ENCODE measurements around the gene LEKR1. TPM values are rescaled to one million over a fixed set of nuclear protein-coding genes. Genes with fewer than 3 reads are reported as not detected.

LEKR1 gene
- total and polyA plus RNA-seq, 3 donors from 2014 or later = 9.7 to 23.0 (median 22.9) TPM

- DNase-seq = no peak
- H3K4me3 ChIP-seq = no peak overlapping the region
- no peaks in the 10 kb centered on the region for H3K36me3 ChIP-seq (ENCODE audit: low read depth, missing control alignments)
- no peaks in the 10 kb centered on the region for H3K27me3 ChIP-seq
- 90 to 100% methylated on average over 1 of the region's 1 CpG for WGBS, 2 donors
- H3K4me1 ChIP-seq = no peaks in the 10 kb centered on the region
- no peaks in the 10 kb centered on the region for H3K9me3 ChIP-seq
- no peak overlapping the region for H3K27ac ChIP-seq
- intact Hi-C loops (cut with DNase I; ENCODE audit: low total_unique reads) = no loop called here
- TF ChIP-seq CTCF (IDR thresholded peaks at IDR 0.05) = no peak
- no peak for TF ChIP-seq POLR2A (IDR thresholded peaks at IDR 0.05)
Observed at GRCh38 chr3:156803952-156804741, 22.0 kb upstream of the LEKR1 start.

- no peaks in the 10 kb centered on the region for H3K36me3 ChIP-seq (ENCODE audit: low read depth, missing control alignments)
- no peaks in the 10 kb centered on the region for H3K9me3 ChIP-seq
- no peaks in the 10 kb centered on the region for H3K4me1 ChIP-seq
- TF ChIP-seq CTCF (IDR thresholded peaks at IDR 0.05) (no peak), POLR2A (IDR thresholded peaks at IDR 0.05) (no peak)
- no peaks in the 10 kb centered on the region for H3K27me3 ChIP-seq
- DNase-seq = no peak
- no peak overlapping the region for H3K27ac ChIP-seq
- intact Hi-C loops (cut with DNase I; ENCODE audit: low total_unique reads) = no loop called here
- H3K4me3 ChIP-seq = no peak overlapping the region
Observed at GRCh38 chr3:156806698-156807097, 19.5 kb upstream of the LEKR1 start.

- TF ChIP-seq POLR2A (IDR thresholded peaks at IDR 0.05) (no peak), CTCF (IDR thresholded peaks at IDR 0.05) (no peak)
- intact Hi-C loops (cut with DNase I; ENCODE audit: low total_unique reads) = no loop called here
- H3K36me3 ChIP-seq (ENCODE audit: low read depth, missing control alignments) = no peaks in the 10 kb centered on the region
- no peak overlapping the region for H3K4me3 ChIP-seq
- no peak overlapping the region for H3K27ac ChIP-seq
- H3K4me1 ChIP-seq = no peaks in the 10 kb centered on the region
- no peak for DNase-seq
- H3K27me3 ChIP-seq = no peaks in the 10 kb centered on the region
- H3K9me3 ChIP-seq = no peaks in the 10 kb centered on the region
- WGBS, 2 donors = 95 to 100% methylated on average over 2 of the region's 2 CpGs
Observed at GRCh38 chr3:156808025-156808424, 18.1 kb upstream of the LEKR1 start.

DNA sequence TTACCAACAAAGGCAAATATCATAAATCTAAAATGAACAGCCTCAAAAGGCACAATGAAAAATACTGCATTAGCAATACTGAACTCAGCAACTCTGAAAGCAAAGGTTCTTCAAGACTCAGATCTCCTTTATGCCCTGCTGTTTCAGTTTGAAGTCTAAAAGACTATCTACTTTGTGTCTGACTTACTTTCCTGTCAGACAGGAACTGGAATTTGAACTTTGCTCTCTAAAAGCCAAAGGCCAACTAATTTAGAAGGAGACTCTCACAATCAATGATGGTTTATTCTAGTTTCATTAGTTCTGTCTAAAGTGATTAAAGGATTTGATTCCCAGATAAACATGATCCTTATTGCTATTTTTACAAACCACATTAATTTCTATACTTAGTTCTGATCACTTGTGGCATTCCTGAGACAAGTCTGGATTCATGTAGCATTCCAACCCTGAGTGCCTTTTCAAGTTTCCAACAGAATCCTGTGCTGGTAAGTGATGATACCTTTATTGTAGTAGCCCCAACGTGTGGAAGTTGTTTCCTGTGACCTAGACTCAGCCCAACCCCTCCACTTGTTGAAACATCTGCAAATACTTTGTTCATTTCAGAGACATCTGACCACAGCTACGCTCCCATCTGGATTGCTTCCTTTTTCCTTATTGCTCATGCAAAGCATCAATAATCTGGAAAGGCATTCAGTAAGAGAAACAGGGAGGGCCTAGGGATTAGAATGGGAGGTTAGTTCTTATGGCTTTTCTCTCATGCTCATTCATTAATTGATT, 14.9 kb upstream of the LEKR1 start:
- no peaks in the 10 kb centered on the region for H3K27me3 ChIP-seq
- no peaks in the 10 kb centered on the region for H3K9me3 ChIP-seq
- WGBS, 2 donors = 47 to 65% methylated on average over 2 of the region's 2 CpGs
- no peak for TF ChIP-seq POLR2A (IDR thresholded peaks at IDR 0.05)
- TF ChIP-seq CTCF (IDR thresholded peaks at IDR 0.05) = no peak
- intact Hi-C loops (cut with DNase I; ENCODE audit: low total_unique reads) = no loop called here
- DNase-seq = no peak
- H3K27ac ChIP-seq = no peak overlapping the region
- no peaks in the 10 kb centered on the region for H3K36me3 ChIP-seq (ENCODE audit: low read depth, missing control alignments)
- peaks cover 7% of the 10 kb centered on the region for H3K4me1 ChIP-seq
- no peak overlapping the region for H3K4me3 ChIP-seq

All from testis (tissue), 3 donors.